ENCODE measurements around the gene TSC22D1.

GRCh38 chr13:44565881-44566280 is 10.2 kb downstream of the TSC22D1 start:
- TF ChIP-seq CTCF (IDR thresholded peaks at IDR 0.05) (no peak), EP300 (IDR thresholded peaks at IDR 0.05) (no peak), POLR2A (IDR thresholded peaks at IDR 0.05; ENCODE audit: low read depth) (no peak), POLR2AphosphoS5 (IDR thresholded peaks at IDR 0.05) (no peak)
